ENCODE measurements around the gene HHAT. TPM values are rescaled to one million over a fixed set of nuclear protein-coding genes. Genes with fewer than 3 reads are reported as not detected.

Gene HHAT
- total RNA-seq, 1 donor from 2014 or later: 11.4 TPM

DNA sequence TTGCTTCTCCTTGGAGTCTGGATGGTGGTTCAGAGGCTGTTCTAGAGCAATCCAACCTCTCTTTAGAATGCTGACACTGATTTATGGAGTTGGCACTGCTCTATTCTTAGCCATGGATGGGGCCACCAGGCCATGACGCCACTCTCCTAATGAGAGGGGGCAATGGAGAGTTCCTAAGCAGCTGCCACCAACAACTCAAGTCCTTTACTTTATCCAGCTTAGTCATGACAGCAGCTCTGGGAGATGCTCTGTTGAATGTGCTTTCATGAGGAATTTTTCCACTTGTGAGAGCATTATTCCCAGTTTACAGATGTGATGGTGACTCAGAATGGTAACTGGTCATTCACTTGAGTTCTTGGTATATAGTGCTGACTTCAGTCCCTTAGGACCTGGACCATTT lies 366.3 kb downstream of the HHAT start:
- H3K36me3 ChIP-seq (ENCODE audit: insufficient read depth, low read length): no peaks in the 10 kb centered on the region
- Mint-ChIP-seq H3K27me3 (ENCODE audit: low read depth, unreplicated experiment) (no peaks in the 10 kb centered on the region), H3K27ac (ENCODE audit: unreplicated experiment) (peak overlapping the region; percentile 47), H3K9me3 (ENCODE audit: unreplicated experiment) (peaks cover 2% of the 10 kb centered on the region), H3K4me3 (ENCODE audit: unreplicated experiment) (no peak overlapping the region), H3K4me1 (ENCODE audit: low read depth, unreplicated experiment) (peaks cover 27% of the 10 kb centered on the region), H3K36me3 (ENCODE audit: low read depth, unreplicated experiment) (peaks cover 10% of the 10 kb centered on the region)
- no peaks in the 10 kb centered on the region for H3K27me3 ChIP-seq (ENCODE audit: insufficient read depth, low read length)
- DNase-seq (ENCODE audit: low read depth) (peak; percentile 36), FAIRE-seq (no peak)
- TF ChIP-seq EZH2 (IDR thresholded peaks at IDR 0.05; ENCODE audit: insufficient read depth, low read length): no peak
- TF ChIP-seq, protein P1, sequence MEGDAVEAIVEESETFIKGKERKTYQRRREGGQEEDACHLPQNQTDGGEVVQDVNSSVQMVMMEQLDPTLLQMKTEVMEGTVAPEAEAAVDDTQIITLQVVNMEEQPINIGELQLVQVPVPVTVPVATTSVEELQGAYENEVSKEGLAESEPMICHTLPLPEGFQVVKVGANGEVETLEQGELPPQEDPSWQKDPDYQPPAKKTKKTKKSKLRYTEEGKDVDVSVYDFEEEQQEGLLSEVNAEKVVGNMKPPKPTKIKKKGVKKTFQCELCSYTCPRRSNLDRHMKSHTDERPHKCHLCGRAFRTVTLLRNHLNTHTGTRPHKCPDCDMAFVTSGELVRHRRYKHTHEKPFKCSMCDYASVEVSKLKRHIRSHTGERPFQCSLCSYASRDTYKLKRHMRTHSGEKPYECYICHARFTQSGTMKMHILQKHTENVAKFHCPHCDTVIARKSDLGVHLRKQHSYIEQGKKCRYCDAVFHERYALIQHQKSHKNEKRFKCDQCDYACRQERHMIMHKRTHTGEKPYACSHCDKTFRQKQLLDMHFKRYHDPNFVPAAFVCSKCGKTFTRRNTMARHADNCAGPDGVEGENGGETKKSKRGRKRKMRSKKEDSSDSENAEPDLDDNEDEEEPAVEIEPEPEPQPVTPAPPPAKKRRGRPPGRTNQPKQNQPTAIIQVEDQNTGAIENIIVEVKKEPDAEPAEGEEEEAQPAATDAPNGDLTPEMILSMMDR (IDR thresholded peaks at IDR 0.05; ENCODE audit: insufficient read depth, low read depth, low read length): no peak
- no peak overlapping the region for H3K27ac ChIP-seq (ENCODE audit: low read depth, low read length)
- H3K4me1 ChIP-seq (ENCODE audit: insufficient read depth, low read length): peaks cover 2% of the 10 kb centered on the region
- no peak overlapping the region for H3K9ac ChIP-seq (ENCODE audit: low read length)
- no peaks in the 10 kb centered on the region for H3K9me3 ChIP-seq (ENCODE audit: insufficient read depth, low read depth, low read length)
- H3K4me3 ChIP-seq (ENCODE audit: insufficient read depth, low read depth, low read length): no peak overlapping the region
- H4K20me1 ChIP-seq (ENCODE audit: insufficient read depth, low read length): no peaks in the 10 kb centered on the region
- H3K79me2 ChIP-seq (ENCODE audit: insufficient read depth, low read length): no peaks in the 10 kb centered on the region
- no peak overlapping the region for H2AFZ ChIP-seq (ENCODE audit: low read depth, low read length)
- no peak overlapping the region for H3K4me2 ChIP-seq (ENCODE audit: low read length)

- DNase-seq (ENCODE audit: low read depth) (peak; percentile 68), FAIRE-seq (no peak)
- Mint-ChIP-seq H3K27me3 (ENCODE audit: low read depth, unreplicated experiment) (no peaks in the 10 kb centered on the region), H3K27ac (ENCODE audit: unreplicated experiment) (peak overlapping the region; percentile 48), H3K36me3 (ENCODE audit: low read depth, unreplicated experiment) (peaks cover 5% of the 10 kb centered on the region), H3K9me3 (ENCODE audit: unreplicated experiment) (peaks cover 2% of the 10 kb centered on the region), H3K4me3 (ENCODE audit: unreplicated experiment) (no peak overlapping the region), H3K4me1 (ENCODE audit: low read depth, unreplicated experiment) (peaks cover 24% of the 10 kb centered on the region)
- no peaks in the 10 kb centered on the region for H3K79me2 ChIP-seq (ENCODE audit: insufficient read depth, low read length)
- no peaks in the 10 kb centered on the region for H3K36me3 ChIP-seq (ENCODE audit: insufficient read depth, low read length)
- H3K4me3 ChIP-seq (ENCODE audit: insufficient read depth, low read depth, low read length): no peak overlapping the region
- no peaks in the 10 kb centered on the region for H3K9me3 ChIP-seq (ENCODE audit: insufficient read depth, low read depth, low read length)
- no peak overlapping the region for H2AFZ ChIP-seq (ENCODE audit: low read depth, low read length)
- no peaks in the 10 kb centered on the region for H3K4me1 ChIP-seq (ENCODE audit: insufficient read depth, low read length)
- H4K20me1 ChIP-seq (ENCODE audit: insufficient read depth, low read length): no peaks in the 10 kb centered on the region
- H3K9ac ChIP-seq (ENCODE audit: low read length): no peak overlapping the region
- no peaks in the 10 kb centered on the region for H3K27me3 ChIP-seq (ENCODE audit: insufficient read depth, low read length)
- TF ChIP-seq, protein P1 (IDR thresholded peaks at IDR 0.05; ENCODE audit: insufficient read depth, low read depth, low read length): peak; percentile 5
- no peak for TF ChIP-seq EZH2 (IDR thresholded peaks at IDR 0.05; ENCODE audit: insufficient read depth, low read length)
- H3K4me2 ChIP-seq (ENCODE audit: low read length): no peak overlapping the region
- no peak overlapping the region for H3K27ac ChIP-seq (ENCODE audit: low read depth, low read length)
Measured at GRCh38 chr1:210696709-210697108, 368.0 kb downstream of the HHAT start.

DNA sequence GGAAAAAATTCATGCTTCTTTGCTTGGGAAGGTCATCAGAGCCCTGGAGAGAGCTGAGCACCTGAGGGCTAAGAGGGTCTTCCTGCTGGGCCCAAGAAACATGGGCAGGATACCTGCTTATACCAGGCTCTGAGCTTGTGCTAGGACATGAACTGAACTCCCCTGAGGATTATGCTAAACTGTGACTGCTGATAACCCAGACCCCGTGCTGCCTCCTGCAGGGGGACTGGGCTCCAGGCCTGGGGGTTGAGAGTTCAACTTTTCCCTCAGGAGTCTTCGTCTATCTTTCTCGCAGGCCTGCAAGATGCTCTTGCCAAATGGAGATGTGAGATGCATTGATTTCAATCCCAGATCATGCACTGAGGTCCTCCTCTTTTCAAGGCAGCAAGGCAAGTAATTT lies 368.5 kb downstream of the HHAT start:
- DNase-seq (ENCODE audit: low read depth) (no peak), FAIRE-seq (no peak)
- H3K4me1 Mint-ChIP-seq (ENCODE audit: low read depth, unreplicated experiment): peaks cover 24% of the 10 kb centered on the region
- Histone ChIP-seq H3K4me2 (ENCODE audit: low read length) (no peak overlapping the region), H3K9ac (ENCODE audit: low read length) (no peak overlapping the region), H3K4me3 (ENCODE audit: insufficient read depth, low read depth, low read length) (no peak overlapping the region), H4K20me1 (ENCODE audit: insufficient read depth, low read length) (no peaks in the 10 kb centered on the region), H2AFZ (ENCODE audit: low read depth, low read length) (no peak overlapping the region), H3K4me1 (ENCODE audit: insufficient read depth, low read length) (no peaks in the 10 kb centered on the region), H3K36me3 (ENCODE audit: insufficient read depth, low read length) (no peaks in the 10 kb centered on the region), H3K27ac (ENCODE audit: low read depth, low read length) (no peak overlapping the region), H3K9me3 (ENCODE audit: insufficient read depth, low read depth, low read length) (no peaks in the 10 kb centered on the region), H3K27me3 (ENCODE audit: insufficient read depth, low read length) (no peaks in the 10 kb centered on the region), H3K79me2 (ENCODE audit: insufficient read depth, low read length) (no peaks in the 10 kb centered on the region)
- no peak overlapping the region for H3K4me3 Mint-ChIP-seq (ENCODE audit: unreplicated experiment)
- H3K36me3 Mint-ChIP-seq (ENCODE audit: low read depth, unreplicated experiment): peaks cover 2% of the 10 kb centered on the region
- peaks cover 2% of the 10 kb centered on the region for H3K9me3 Mint-ChIP-seq (ENCODE audit: unreplicated experiment)
- no peak overlapping the region for H3K27ac Mint-ChIP-seq (ENCODE audit: unreplicated experiment)
- H3K27me3 Mint-ChIP-seq (ENCODE audit: low read depth, unreplicated experiment): no peaks in the 10 kb centered on the region
- TF ChIP-seq EZH2 (IDR thresholded peaks at IDR 0.05; ENCODE audit: insufficient read depth, low read length): no peak
- TF ChIP-seq, protein P1 (IDR thresholded peaks at IDR 0.05; ENCODE audit: insufficient read depth, low read depth, low read length): no peak
